ENCODE results near the gene B4GALNT2. TPM values are rescaled to one million over a fixed set of nuclear protein-coding genes. Genes with fewer than 3 reads are reported as not detected.
A peak's percentile ranks its signal among the peaks of the same experiment; 100 is the strongest.

B4GALNT2 gene
- total and polyA plus RNA-seq, 2 of the 13 experiments (the other 11 are each of a cell fraction or from before 2014, with no cell fraction given) = not detected

GRCh38 chr17:49106321-49107210 lies 26.0 kb upstream of the B4GALNT2 start (continued):
- no peak for TF ChIP-seq ZBTB44 (CRISPR knock-in tag; IDR thresholded peaks at IDR 0.05)
- no peak for TF ChIP-seq ZNF782 (CRISPR knock-in tag; IDR thresholded peaks at IDR 0.05; ENCODE audit: borderline replicate concordance)
- TF ChIP-seq KLF11 (CRISPR knock-in tag; IDR thresholded peaks at IDR 0.05) = 0 out of 2 replicates have a peak, but pooled peaks have one; percentile 33
- 0 out of 2 replicates have a peak, but pooled peaks have one; percentile 60 for TF ChIP-seq ELF3 (CRISPR knock-in tag; IDR thresholded peaks at IDR 0.05)
- no peak for TF ChIP-seq ZNF235 (CRISPR knock-in tag; IDR thresholded peaks at IDR 0.05; ENCODE audit: borderline replicate concordance)
- TF ChIP-seq PRPF4 (IDR thresholded peaks at IDR 0.05; ENCODE audit: low read depth, low read length, poor library complexity, severe bottlenecking) = no peak
- peak; percentile 77 for TF ChIP-seq PPARG (CRISPR knock-in tag; conservative IDR thresholded peaks at IDR 0.05)
- peak; percentile 81 for TF ChIP-seq ZNF792 (CRISPR knock-in tag; IDR thresholded peaks at IDR 0.05)
- peak; percentile 60; the same call in 1 of the 2 replicates for TF ChIP-seq ZSCAN5A (CRISPR knock-in tag; IDR thresholded peaks at IDR 0.05; ENCODE audit: borderline replicate concordance)
- TF ChIP-seq YEATS2 (CRISPR knock-in tag; IDR thresholded peaks at IDR 0.05; ENCODE audit: borderline replicate concordance) = peak; percentile 78; the same call in 1 of the 2 replicates
- TF ChIP-seq DDIT3 (CRISPR knock-in tag; IDR thresholded peaks at IDR 0.05) = peak; percentile 92; the same call in 1 of the 2 replicates
- TF ChIP-seq USF2 (IDR thresholded peaks at IDR 0.05; ENCODE audit: low read depth, low read length) = no peak
- no peak; the same call in 1 of the 2 replicates for TF ChIP-seq USF2 (CRISPR knock-in tag; IDR thresholded peaks at IDR 0.05; ENCODE audit: borderline replicate concordance)
- TF ChIP-seq DNMT1 (CRISPR knock-in tag; IDR thresholded peaks at IDR 0.05) = no peak
- no peak for TF ChIP-seq ZNF850 (CRISPR knock-in tag; conservative IDR thresholded peaks at IDR 0.05)
- 0 out of 2 replicates have a peak, but pooled peaks have one; percentile 21 for TF ChIP-seq ZSCAN29 (CRISPR knock-in tag; conservative IDR thresholded peaks at IDR 0.05)
- TF ChIP-seq SMARCC2 (IDR thresholded peaks at IDR 0.05) = peak; percentile 85
- peak; percentile 69; the same call in 1 of the 2 replicates for TF ChIP-seq HNF4G (IDR thresholded peaks at IDR 0.05; ENCODE audit: borderline replicate concordance, low read depth, low read length)
- TF ChIP-seq HNF4G (CRISPR knock-in tag; IDR thresholded peaks at IDR 0.05; ENCODE audit: borderline replicate concordance, low read depth) = no peak
- no peak for TF ChIP-seq SRSF1 (optimal IDR thresholded peaks at IDR 0.05; ENCODE audit: low read depth, low read length)
- no peak for TF ChIP-seq RNF219 (CRISPR knock-in tag; IDR thresholded peaks at IDR 0.05)
